ENCODE data around the gene ERCC3. TPM values are rescaled to one million over a fixed set of nuclear protein-coding genes. Genes with fewer than 3 reads are reported as not detected.

ERCC3 gene
- total RNA-seq, 1 experiment from 2014 or later, result 34.9 TPM

GRCh38 chr2:127314193-127314988, 20.4 kb upstream of the ERCC3 start:
- H3K36me3 Mint-ChIP-seq (ENCODE audit: insufficient read depth, unreplicated experiment), result peaks cover 69% of the 10 kb centered on the region
- DNase-seq (ENCODE audit: unreplicated experiment), result no peak
- ChIA-PET CTCF (interaction anchor here (1.8 kb wide), 1 partner anchor 10 kb away, joined by 11 read pairs; no protein-coding TSS in a partner anchor), POLR2A (interaction anchor here (1.4 kb wide), 1 partner anchor 13 kb away, joined by 3 read pairs; no protein-coding TSS in a partner anchor)
- BruUV-seq (replicated peaks), result no TSS peak
- H3K27me3 Mint-ChIP-seq (ENCODE audit: insufficient read depth, unreplicated experiment), result no peaks in the 10 kb centered on the region
- H3K27ac Mint-ChIP-seq (ENCODE audit: low read depth, unreplicated experiment), result no peak overlapping the region
- H3K4me3 Mint-ChIP-seq (ENCODE audit: unreplicated experiment), result no peak overlapping the region
- TF ChIP-seq, protein P1, sequence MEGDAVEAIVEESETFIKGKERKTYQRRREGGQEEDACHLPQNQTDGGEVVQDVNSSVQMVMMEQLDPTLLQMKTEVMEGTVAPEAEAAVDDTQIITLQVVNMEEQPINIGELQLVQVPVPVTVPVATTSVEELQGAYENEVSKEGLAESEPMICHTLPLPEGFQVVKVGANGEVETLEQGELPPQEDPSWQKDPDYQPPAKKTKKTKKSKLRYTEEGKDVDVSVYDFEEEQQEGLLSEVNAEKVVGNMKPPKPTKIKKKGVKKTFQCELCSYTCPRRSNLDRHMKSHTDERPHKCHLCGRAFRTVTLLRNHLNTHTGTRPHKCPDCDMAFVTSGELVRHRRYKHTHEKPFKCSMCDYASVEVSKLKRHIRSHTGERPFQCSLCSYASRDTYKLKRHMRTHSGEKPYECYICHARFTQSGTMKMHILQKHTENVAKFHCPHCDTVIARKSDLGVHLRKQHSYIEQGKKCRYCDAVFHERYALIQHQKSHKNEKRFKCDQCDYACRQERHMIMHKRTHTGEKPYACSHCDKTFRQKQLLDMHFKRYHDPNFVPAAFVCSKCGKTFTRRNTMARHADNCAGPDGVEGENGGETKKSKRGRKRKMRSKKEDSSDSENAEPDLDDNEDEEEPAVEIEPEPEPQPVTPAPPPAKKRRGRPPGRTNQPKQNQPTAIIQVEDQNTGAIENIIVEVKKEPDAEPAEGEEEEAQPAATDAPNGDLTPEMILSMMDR (IDR thresholded peaks at IDR 0.05; ENCODE audit: unreplicated experiment), result no peak
- intact Hi-C loops (cut with micrococcal nuclease), result no loop called here
- H3K9me3 Mint-ChIP-seq (ENCODE audit: unreplicated experiment), result no peaks in the 10 kb centered on the region
- no peaks in the 10 kb centered on the region for H3K4me1 Mint-ChIP-seq (ENCODE audit: insufficient read depth, unreplicated experiment)

GRCh38 chr2:127313406-127313805, 19.5 kb upstream of the ERCC3 start:
- no peak for DNase-seq (ENCODE audit: unreplicated experiment)
- CTCF ChIA-PET, result interaction anchor here (0.6 to 1.8 kb wide), 3 partner anchors 11 to 498 kb away, joined by 3 to 11 read pairs (median 5); no protein-coding TSS in a partner anchor
- Mint-ChIP-seq H3K4me3 (ENCODE audit: unreplicated experiment) (no peak overlapping the region), H3K27ac (ENCODE audit: low read depth, unreplicated experiment) (no peak overlapping the region), H3K4me1 (ENCODE audit: insufficient read depth, unreplicated experiment) (no peaks in the 10 kb centered on the region), H3K27me3 (ENCODE audit: insufficient read depth, unreplicated experiment) (no peaks in the 10 kb centered on the region), H3K9me3 (ENCODE audit: unreplicated experiment) (no peaks in the 10 kb centered on the region), H3K36me3 (ENCODE audit: insufficient read depth, unreplicated experiment) (peaks cover 64% of the 10 kb centered on the region)
- POLR2A ChIA-PET, result interaction anchor here (0.7 to 1.4 kb wide), 3 partner anchors 12 to 124 kb away, joined by 3 to 4 read pairs (median 4); no protein-coding TSS in a partner anchor
- TF ChIP-seq, protein P1 (IDR thresholded peaks at IDR 0.05; ENCODE audit: unreplicated experiment), result no peak
- intact Hi-C loops (cut with micrococcal nuclease), result no loop called here
- no TSS peak for BruUV-seq (replicated peaks)

DNA sequence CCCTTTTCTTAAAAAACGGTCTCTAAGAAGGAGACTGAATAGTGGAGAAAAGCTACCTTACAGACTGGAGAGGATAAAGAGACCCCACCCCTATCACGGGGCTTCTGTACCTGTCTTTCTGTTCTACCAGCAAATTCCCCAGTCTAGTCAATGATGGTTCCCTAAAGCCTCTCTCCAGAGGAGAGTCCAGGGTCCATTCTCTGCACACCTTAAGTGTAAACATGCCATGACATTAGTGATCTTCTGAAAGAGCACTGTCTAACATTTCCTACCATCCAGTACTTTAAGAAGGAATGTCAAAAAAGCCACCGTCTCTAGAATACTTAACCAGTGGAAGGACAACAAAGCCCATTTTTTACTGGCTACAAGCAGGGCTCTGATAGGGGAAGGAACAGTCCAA, 17.0 kb upstream of the ERCC3 start:
- intact Hi-C loops (cut with micrococcal nuclease), result no loop called here
- Mint-ChIP-seq H3K9me3 (ENCODE audit: unreplicated experiment) (no peaks in the 10 kb centered on the region), H3K27ac (ENCODE audit: low read depth, unreplicated experiment) (no peak overlapping the region), H3K4me3 (ENCODE audit: unreplicated experiment) (no peak overlapping the region), H3K4me1 (ENCODE audit: insufficient read depth, unreplicated experiment) (peaks cover 3% of the 10 kb centered on the region), H3K27me3 (ENCODE audit: insufficient read depth, unreplicated experiment) (no peaks in the 10 kb centered on the region), H3K36me3 (ENCODE audit: insufficient read depth, unreplicated experiment) (peaks cover 58% of the 10 kb centered on the region)
- ChIA-PET POLR2A (no interaction called here), CTCF (interaction anchor here (0.6 to 1.5 kb wide), 2 partner anchors 10 to 67 kb away, joined by 3 to 4 read pairs; no protein-coding TSS in a partner anchor)
- BruUV-seq (replicated peaks), result no TSS peak
- TF ChIP-seq, protein P1 (IDR thresholded peaks at IDR 0.05; ENCODE audit: unreplicated experiment), result no peak
- no peak for DNase-seq (ENCODE audit: unreplicated experiment)

DNA sequence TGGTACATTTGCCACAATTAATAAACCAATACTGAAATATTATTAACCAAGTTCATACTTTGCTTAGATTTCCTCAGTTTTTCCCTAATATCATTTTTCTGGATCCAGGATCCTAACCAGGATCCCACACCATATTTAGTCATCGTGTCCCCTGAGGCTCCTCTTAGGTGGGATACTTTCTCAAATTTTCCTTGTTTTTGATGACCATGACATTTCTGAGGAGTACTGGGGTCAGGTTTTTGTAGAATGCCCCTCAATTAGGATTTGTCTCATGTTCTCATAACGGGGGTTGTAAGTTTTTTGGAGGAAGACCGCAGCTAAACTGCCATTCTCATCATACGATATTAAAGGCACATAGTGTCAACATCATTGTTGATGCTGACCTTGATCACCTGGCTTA, 15.5 kb upstream of the ERCC3 start:
- H3K4me3 Mint-ChIP-seq (ENCODE audit: unreplicated experiment), result no peak overlapping the region
- BruUV-seq (replicated peaks), result no TSS peak
- ChIA-PET POLR2A (interaction anchor here (1.3 kb wide), 1 partner anchor 8 kb away, joined by 6 read pairs; no protein-coding TSS in a partner anchor), CTCF (interaction anchor here (0.6 to 1.0 kb wide), 2 partner anchors 15 to 24 kb away, joined by 3 read pairs; no protein-coding TSS in a partner anchor)
- H3K4me1 Mint-ChIP-seq (ENCODE audit: insufficient read depth, unreplicated experiment), result peaks cover 5% of the 10 kb centered on the region
- no peak overlapping the region for H3K27ac Mint-ChIP-seq (ENCODE audit: low read depth, unreplicated experiment)
- H3K36me3 Mint-ChIP-seq (ENCODE audit: insufficient read depth, unreplicated experiment), result peaks cover 43% of the 10 kb centered on the region
- no peaks in the 10 kb centered on the region for H3K9me3 Mint-ChIP-seq (ENCODE audit: unreplicated experiment)
- intact Hi-C loops (cut with micrococcal nuclease), result loop anchor here (5.0 kb wide), 1 partner anchor 112 kb away; no protein-coding TSS in a partner anchor
- no peaks in the 10 kb centered on the region for H3K27me3 Mint-ChIP-seq (ENCODE audit: insufficient read depth, unreplicated experiment)
- TF ChIP-seq, protein P1 (IDR thresholded peaks at IDR 0.05; ENCODE audit: unreplicated experiment), result no peak
- no peak for DNase-seq (ENCODE audit: unreplicated experiment)

Measured in MCF 10A (cell line).